Measurements from ENCODE around the gene IL33. TPM values are rescaled to one million over a fixed set of nuclear protein-coding genes. Genes with fewer than 3 reads are reported as not detected.

Gene IL33
- total and polyA plus RNA-seq, 2 experiments from 2014 or later, result 2.9 to 3.8 TPM

DNA sequence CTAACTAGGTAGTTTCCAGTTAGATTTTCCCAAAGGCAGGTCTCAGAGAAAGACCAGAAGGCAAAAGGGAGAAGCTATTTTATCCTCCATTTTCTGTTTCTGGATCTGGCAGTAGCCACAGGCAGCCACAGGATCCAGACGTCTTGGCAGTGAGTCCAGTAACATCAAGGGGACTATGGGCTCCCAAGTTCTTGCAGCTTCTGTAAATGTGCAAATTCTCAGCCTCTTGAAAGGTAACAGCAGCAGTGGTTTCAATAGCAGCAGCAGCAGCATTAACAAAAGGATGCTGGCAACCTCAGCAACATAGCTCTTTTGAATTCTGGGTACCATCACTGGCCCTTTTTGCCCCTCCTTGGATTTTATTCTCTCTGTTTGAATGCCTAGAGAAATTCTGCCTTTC lies 27.1 kb upstream of the IL33 start:
- in situ Hi-C loops (cut with MboI), result no loop called here
- H3K9me3 ChIP-seq (ENCODE audit: low read depth), result no peaks in the 10 kb centered on the region
- no peak overlapping the region for H3K9ac ChIP-seq
- no peak overlapping the region for H2AFZ ChIP-seq
- H3K4me1 ChIP-seq (ENCODE audit: insufficient read depth), result no peaks in the 10 kb centered on the region
- no peak overlapping the region for H3K4me2 ChIP-seq (ENCODE audit: unreplicated experiment)
- TF ChIP-seq EZH2 (IDR thresholded peaks at IDR 0.05; ENCODE audit: insufficient read depth, poor library complexity, severe bottlenecking) (no peak), EZH2phosphoT487 (IDR thresholded peaks at IDR 0.05; ENCODE audit: insufficient read depth, low read depth) (no peak)
- no peaks in the 10 kb centered on the region for H3K79me2 ChIP-seq (ENCODE audit: insufficient read depth)
- 12 to 21% methylated on average over 1 of the region's 1 CpG for WGBS, 2 experiments (ENCODE audit: low coverage in 1 of 2, low lambda C conversion rate in 2 of 2, missing lambda C conversion rate in 2 of 2)
- no peaks in the 10 kb centered on the region for H4K20me1 ChIP-seq (ENCODE audit: insufficient read depth)
- no peaks in the 10 kb centered on the region for H3K27me3 ChIP-seq (replicated peaks; ENCODE audit: insufficient read depth)
- H3K9me2 ChIP-seq (ENCODE audit: insufficient read depth), result no peaks in the 10 kb centered on the region
- H3K27ac ChIP-seq, result no peak overlapping the region
- no peak for DNase-seq
- no peaks in the 10 kb centered on the region for H3F3A ChIP-seq (ENCODE audit: insufficient read depth)
- H3K4me3 ChIP-seq, result no peak overlapping the region
- no peaks in the 10 kb centered on the region for H3K36me3 ChIP-seq (ENCODE audit: low read depth)

- 81 to 85% methylated on average over 3 of the region's 3 CpGs for WGBS, 2 experiments (ENCODE audit: low coverage in 1 of 2, low lambda C conversion rate in 2 of 2, missing lambda C conversion rate in 2 of 2)
- TF ChIP-seq EZH2phosphoT487 (IDR thresholded peaks at IDR 0.05; ENCODE audit: insufficient read depth, low read depth) (no peak), EZH2 (IDR thresholded peaks at IDR 0.05; ENCODE audit: insufficient read depth, poor library complexity, severe bottlenecking) (no peak)
- Histone ChIP-seq H3K9ac (no peak overlapping the region), H3K79me2 (ENCODE audit: insufficient read depth) (no peaks in the 10 kb centered on the region), H2AFZ (no peak overlapping the region), H3K4me1 (ENCODE audit: insufficient read depth) (no peaks in the 10 kb centered on the region), H3F3A (ENCODE audit: insufficient read depth) (no peaks in the 10 kb centered on the region), H3K4me3 (no peak overlapping the region), H3K9me3 (ENCODE audit: low read depth) (no peaks in the 10 kb centered on the region), H3K4me2 (ENCODE audit: unreplicated experiment) (no peak overlapping the region), H3K27me3 (replicated peaks; ENCODE audit: insufficient read depth) (no peaks in the 10 kb centered on the region), H3K36me3 (ENCODE audit: low read depth) (no peaks in the 10 kb centered on the region), H4K20me1 (ENCODE audit: insufficient read depth) (no peaks in the 10 kb centered on the region), H3K9me2 (ENCODE audit: insufficient read depth) (no peaks in the 10 kb centered on the region), H3K27ac (no peak overlapping the region)
- in situ Hi-C loops (cut with MboI), result no loop called here
- no peak for DNase-seq
Observed at GRCh38 chr9:6188906-6189305, 26.7 kb upstream of the IL33 start.

DNA sequence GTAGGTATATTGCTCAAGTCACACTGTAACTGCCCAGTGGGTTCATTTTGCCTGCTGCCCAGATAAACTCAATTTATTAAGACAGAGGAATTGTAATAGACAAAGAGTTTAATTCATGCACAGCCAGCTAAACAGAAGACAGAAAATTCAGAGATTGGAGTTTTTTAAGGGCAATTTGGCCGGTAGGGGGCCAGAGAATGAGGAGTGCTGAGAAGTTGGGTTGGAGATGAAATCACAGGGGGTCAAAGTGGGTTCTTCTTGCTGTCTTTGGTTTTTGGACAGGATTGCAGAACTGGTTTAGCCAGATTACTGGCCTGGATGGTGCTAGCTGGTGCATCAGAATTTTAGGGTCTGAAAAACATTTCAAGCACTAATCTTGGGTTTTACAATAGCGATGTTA lies 20.7 kb upstream of the IL33 start:
- no peak overlapping the region for H2AFZ ChIP-seq
- WGBS, 2 experiments (ENCODE audit: low coverage in 1 of 2, low lambda C conversion rate in 2 of 2, missing lambda C conversion rate in 2 of 2), result 52 to 56% methylated on average over 2 of the region's 2 CpGs
- H3K9ac ChIP-seq, result no peak overlapping the region
- H3K9me2 ChIP-seq (ENCODE audit: insufficient read depth), result no peaks in the 10 kb centered on the region
- no peak overlapping the region for H3K27ac ChIP-seq
- H3K4me3 ChIP-seq, result no peak overlapping the region
- DNase-seq, result peak; percentile 31
- H3K4me1 ChIP-seq (ENCODE audit: insufficient read depth), result no peaks in the 10 kb centered on the region
- no peaks in the 10 kb centered on the region for H4K20me1 ChIP-seq (ENCODE audit: insufficient read depth)
- no peaks in the 10 kb centered on the region for H3K79me2 ChIP-seq (ENCODE audit: insufficient read depth)
- no peaks in the 10 kb centered on the region for H3K27me3 ChIP-seq (replicated peaks; ENCODE audit: insufficient read depth)
- in situ Hi-C loops (cut with MboI), result no loop called here
- no peak for TF ChIP-seq EZH2 (IDR thresholded peaks at IDR 0.05; ENCODE audit: insufficient read depth, poor library complexity, severe bottlenecking)
- TF ChIP-seq EZH2phosphoT487 (IDR thresholded peaks at IDR 0.05; ENCODE audit: insufficient read depth, low read depth), result no peak
- no peaks in the 10 kb centered on the region for H3K9me3 ChIP-seq (ENCODE audit: low read depth)
- H3K36me3 ChIP-seq (ENCODE audit: low read depth), result no peaks in the 10 kb centered on the region
- H3K4me2 ChIP-seq (ENCODE audit: unreplicated experiment), result no peak overlapping the region
- H3F3A ChIP-seq (ENCODE audit: insufficient read depth), result no peaks in the 10 kb centered on the region

DNA sequence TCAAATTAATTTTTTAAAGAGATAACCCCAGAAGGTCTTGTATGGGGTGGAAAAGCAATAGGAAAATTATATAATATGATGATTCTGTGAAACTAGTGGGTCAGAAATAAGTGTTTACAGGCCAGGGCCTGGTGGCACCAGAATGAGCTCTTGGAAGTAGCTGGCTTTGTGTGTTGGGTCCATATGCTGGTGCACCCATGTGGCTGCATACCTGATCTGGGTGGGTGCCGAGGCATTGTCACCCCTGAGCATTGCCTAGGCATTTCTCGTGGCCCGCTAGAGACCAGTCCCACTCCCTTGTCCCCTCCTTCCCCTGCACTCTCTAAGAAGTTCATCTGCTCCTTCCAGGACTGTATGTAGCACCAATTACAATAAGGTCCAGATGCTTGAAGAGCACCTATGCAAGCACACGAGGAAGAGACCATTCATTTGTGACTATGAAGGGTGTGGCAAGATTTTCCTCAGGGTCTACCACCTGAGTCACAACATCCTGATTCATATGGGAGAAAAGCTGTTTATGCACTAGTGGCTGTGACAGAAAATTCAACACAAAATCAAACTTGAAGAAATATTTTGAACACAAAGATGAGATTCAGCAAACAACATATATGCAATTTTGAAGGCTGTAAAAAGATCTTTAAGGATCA lies 19.8 kb upstream of the IL33 start:
- Histone ChIP-seq H3K4me1 (ENCODE audit: insufficient read depth) (no peaks in the 10 kb centered on the region), H3F3A (ENCODE audit: insufficient read depth) (no peaks in the 10 kb centered on the region), H3K4me3 (no peak overlapping the region), H3K4me2 (ENCODE audit: unreplicated experiment) (no peak overlapping the region), H2AFZ (no peak overlapping the region), H4K20me1 (ENCODE audit: insufficient read depth) (no peaks in the 10 kb centered on the region), H3K9me3 (ENCODE audit: low read depth) (no peaks in the 10 kb centered on the region), H3K27me3 (replicated peaks; ENCODE audit: insufficient read depth) (no peaks in the 10 kb centered on the region), H3K27ac (no peak overlapping the region), H3K9me2 (ENCODE audit: insufficient read depth) (no peaks in the 10 kb centered on the region), H3K36me3 (ENCODE audit: low read depth) (no peaks in the 10 kb centered on the region), H3K9ac (no peak overlapping the region), H3K79me2 (ENCODE audit: insufficient read depth) (no peaks in the 10 kb centered on the region)
- DNase-seq, result peak; percentile 12
- whole genome bisulfite sequencing, 2 experiments (ENCODE audit: low coverage in 1 of 2, low lambda C conversion rate in 2 of 2, missing lambda C conversion rate in 2 of 2), result 55 to 70% methylated on average over 4 of the region's 4 CpGs
- in situ Hi-C loops (cut with MboI), result no loop called here
- TF ChIP-seq EZH2phosphoT487 (IDR thresholded peaks at IDR 0.05; ENCODE audit: insufficient read depth, low read depth) (no peak), EZH2 (IDR thresholded peaks at IDR 0.05; ENCODE audit: insufficient read depth, poor library complexity, severe bottlenecking) (no peak)
